NCI-H187 treated with DMSO at 0.1 percent for 48 hours (cell line): ENCODE measurements around the gene TK1.
"Not testable (repeated sequence)": the region's sequence is repeated elsewhere in the genome, so short reads cannot be mapped to it uniquely, and the experiment has no call there.

Source experiments
- DNase-seq: peaks from one replicate; lab custom pipeline; 2025; lab: John Stamatoyannopoulos, UW

The TK1 gene

DNA sequence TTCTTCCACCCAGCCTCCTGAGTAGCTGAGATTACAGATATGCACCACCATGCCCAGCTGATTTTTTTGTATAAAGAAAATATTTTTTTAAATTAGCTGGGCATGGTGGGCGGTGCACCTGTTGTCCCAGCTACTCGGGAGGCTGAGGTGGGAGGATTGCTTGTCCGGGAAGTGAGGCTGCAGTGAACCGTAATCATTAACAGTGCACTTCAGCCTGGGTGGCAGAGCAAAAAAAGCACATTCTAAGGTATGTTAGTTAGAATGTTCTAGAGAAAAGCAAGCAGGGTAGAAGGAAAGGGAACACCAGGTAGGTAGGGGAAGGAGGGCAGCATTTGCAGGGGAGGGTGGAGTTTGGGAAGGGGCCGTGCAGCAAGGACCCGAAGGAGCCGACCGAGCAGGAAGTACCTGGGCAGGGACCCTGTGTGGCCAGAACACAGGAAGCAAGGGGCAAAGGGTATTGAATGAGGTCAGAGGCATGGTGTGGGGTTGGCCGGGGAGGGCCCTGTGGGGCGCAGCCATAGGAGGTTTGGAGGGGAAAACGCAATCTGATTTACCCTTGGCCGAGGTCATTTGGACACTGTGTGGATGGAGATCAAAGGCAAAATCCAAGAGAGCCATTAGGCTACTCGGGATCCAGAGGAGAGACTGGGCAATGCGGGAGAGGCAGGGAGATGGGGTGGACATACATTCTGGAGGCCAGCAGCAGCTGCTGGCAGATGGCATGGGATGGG is 38.4 kb downstream of the TK1 start:
- no peak for DNase-seq

- no peak for DNase-seq
These were observed 39.4 kb downstream of the TK1 start for GRCh38 chr17:78147315-78147998.

- no peak for DNase-seq
These were observed 40.0 kb downstream of the TK1 start for GRCh38 chr17:78146881-78147280.

GRCh38 chr17:78146471-78146869 is 40.4 kb downstream of the TK1 start:
- no peak for DNase-seq

DNA sequence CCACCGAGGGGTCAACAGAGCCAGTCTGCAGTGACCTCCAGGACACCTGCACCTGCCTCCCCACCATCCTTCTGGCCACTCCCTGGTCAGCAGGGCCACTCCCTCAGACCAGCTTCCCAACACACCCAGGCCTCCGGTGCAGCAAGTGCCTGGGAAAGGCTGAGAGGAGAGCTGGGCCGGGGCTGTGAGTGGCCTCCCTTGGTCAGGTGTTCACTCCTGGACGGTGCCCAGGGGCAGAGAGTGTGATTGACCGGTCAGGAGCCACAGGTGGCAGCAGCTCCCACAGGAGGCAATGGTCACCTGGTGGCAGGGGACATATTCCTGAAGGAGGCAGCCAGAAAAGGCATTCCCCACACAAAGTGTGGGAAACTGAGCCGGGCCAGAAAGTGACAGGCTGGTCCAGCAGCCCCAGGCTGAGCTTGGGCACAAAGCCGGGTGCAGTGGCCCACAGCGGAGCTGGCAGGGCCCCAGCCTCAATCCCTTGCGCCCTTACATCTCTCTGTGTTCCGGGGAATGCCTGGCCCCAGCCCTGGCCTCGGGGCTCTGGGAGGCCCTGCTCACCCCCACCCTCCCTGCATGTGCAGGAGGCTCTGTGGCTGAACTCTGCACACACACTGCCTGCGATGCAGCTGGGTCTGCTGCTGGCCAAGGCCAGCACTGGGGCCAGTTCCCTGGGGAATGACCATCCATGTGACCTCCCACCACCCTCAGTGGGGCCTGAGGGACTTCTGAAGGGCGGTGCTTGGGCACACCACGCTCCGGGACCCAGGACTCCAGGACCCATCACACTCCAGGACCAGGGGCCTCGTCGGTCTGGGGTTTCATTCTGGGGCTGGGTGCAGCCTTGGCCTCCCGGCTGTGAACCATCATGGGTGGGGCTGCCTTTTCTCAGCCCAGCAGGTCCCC is 41.9 kb downstream of the TK1 start:
- DNase-seq = no peak

GRCh38 chr17:78144147-78144719 is 42.6 kb downstream of the TK1 start:
- no peak for DNase-seq

- DNase-seq = no peak
These were observed 43.4 kb downstream of the TK1 start for GRCh38 chr17:78143214-78144146.

DNA sequence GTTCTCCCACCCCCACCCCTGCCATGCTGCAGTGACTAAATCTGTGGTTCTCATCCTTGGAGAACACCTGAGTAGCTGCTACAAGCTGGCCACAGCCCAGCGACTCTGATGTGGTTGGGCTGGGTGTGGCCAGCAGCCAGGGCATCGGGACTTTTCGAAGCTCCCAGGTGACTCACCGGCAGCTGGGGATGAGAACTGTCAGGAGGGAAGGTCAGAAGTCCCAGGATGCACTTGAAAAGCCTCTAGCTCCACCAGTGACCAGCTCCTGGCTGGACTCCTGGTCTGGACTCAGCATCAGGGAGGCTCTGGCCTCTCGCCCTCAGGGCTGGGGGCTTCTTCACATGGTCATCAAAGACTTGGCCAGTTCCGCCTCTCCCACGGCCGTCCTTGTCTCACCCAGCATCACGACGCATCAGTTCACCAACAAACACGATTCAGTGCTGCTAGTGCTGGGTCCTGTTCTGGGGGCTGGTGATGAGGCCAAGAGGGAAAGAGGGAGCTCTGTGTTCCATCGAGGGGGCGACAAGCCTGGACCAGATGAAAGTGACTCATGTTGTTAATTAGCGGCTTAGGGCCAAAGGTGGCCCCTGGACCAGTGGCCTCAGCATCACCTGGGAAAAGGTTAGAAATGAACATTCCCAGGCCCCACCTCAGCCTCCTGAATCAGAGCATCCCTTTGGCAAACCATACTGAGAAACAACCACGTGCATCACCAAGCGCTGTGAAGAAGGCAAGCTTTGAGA is 44.6 kb downstream of the TK1 start:
- no peak for DNase-seq

- no peak for DNase-seq
These were observed 45.3 kb downstream of the TK1 start for GRCh38 chr17:78141437-78142118.

DNA sequence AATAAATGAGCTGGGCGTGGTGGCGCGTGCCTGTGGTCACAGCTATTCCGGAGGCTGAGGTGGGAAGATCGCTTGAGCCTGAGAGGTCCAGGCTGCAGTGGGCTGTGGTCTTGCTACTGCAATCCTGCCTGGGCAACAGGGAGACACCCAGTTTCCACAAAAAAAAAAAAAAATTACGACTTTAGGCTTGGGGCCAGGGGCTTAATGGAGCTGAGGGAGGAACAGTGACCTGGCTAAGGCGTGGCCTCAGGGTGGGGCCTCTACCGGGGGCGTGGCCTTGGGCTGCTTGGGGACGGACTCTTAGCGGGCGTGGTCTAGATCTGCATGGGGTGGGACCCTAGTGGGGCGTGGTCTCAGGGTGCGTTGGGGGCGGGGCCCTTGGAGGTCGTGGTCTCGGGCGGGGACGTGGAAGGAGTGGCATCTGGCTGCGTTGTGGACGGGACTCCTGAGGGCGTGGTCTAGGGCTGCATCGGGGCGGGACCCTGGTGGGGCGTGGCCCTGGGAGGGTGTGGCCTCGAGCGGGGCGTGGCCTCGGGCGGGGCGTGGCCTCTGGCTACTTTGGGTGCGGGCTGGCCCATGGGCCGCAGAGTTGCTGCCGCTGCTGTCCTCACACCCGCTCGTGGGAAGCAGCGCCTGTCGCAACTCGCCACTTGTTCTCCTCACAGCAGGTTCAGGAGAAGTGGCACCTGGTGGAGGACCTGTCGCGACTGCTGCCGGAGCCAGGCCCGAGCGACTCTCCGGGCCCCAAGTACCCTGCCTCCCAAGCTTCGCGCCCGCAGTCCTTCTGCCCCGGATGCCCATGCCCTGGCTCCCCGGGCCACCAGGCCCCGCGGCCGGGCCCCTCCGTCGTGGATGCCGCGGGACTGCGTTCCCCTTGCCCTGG is 46.4 kb downstream of the TK1 start:
- DNase-seq = peak; percentile 64

GRCh38 chr17:78139861-78140168 is 47.0 kb downstream of the TK1 start:
- not testable (repeated sequence) for DNase-seq

GRCh38 chr17:78138204-78139060 is 48.4 kb downstream of the TK1 start:
- DNase-seq = no peak

DNA sequence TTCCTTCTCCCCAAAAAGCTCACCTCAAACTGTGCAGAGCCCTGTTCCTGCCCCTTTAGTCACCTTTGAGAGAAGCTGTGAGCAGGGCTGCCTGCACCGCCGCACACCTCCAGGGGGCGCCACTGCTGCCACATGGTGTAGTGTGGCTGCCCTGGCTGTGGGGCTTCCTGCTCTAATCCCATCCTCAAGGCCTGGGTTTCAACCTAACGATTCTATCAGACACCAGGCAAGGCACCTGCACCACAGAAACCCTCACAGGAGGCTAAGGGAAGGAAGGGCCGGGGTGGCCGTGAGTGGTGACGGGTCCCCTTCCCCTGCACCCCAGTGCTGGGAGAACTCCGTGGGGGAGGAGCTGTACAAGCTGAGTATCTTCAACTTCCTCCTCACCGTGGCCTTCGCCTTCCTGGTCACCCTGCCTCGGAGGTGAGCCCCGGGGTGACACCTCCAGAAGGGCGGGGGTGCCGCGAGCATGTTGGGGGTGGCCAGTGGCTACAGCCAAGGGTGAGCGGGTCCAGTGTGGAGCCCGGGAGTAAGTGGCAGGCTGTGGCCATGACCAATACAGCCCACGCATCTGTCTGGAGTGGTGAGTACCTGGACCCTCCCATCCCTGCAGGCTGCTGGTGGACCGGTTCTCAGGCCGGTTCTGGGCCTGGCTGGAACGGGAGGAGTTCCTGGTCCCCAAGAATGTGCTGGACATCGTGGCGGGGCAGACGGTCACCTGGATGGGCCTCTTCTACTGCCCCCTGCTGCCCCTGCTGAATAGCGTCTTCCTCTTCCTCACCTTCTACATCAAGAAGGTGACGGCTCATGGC is 49.3 kb downstream of the TK1 start:
- no peak for DNase-seq

DNA sequence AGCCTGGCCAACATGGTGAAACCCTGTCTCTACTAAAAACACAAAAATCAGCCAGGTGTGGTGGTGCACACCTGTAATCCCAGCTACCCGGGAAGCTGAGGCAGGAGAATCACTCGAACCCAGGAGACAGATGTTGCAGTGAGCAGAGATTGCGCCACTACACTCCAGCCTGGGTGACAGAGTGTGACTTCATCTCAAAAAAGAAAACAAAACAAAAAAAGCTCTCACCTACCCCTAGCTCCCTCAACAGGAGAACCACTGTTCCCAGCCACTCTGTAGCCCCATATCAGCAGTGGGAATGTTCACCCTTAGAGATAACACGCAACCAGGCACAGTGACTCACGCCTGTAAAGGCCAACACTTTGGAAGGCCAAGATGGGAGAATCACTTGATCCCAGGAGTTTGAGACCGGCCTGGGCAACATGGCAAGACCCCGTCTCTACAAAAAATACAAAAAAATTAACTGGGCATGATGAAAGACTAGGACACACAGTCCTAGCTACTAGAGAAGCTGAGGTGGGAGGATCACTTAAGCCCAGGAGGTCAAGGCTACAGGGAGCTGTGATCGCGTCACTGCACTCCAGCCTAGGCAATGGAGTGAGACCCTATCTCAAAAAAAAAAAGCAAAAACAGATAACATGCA is 50.9 kb downstream of the TK1 start:
- no peak for DNase-seq

- DNase-seq = no peak
These were observed 51.9 kb downstream of the TK1 start for GRCh38 chr17:78134899-78135385.
